Measurements from ENCODE around the gene RAB21.

GRCh38 chr12:71704920-71705319 is 49.7 kb upstream of the RAB21 start:
- TF ChIP-seq, protein P1, sequence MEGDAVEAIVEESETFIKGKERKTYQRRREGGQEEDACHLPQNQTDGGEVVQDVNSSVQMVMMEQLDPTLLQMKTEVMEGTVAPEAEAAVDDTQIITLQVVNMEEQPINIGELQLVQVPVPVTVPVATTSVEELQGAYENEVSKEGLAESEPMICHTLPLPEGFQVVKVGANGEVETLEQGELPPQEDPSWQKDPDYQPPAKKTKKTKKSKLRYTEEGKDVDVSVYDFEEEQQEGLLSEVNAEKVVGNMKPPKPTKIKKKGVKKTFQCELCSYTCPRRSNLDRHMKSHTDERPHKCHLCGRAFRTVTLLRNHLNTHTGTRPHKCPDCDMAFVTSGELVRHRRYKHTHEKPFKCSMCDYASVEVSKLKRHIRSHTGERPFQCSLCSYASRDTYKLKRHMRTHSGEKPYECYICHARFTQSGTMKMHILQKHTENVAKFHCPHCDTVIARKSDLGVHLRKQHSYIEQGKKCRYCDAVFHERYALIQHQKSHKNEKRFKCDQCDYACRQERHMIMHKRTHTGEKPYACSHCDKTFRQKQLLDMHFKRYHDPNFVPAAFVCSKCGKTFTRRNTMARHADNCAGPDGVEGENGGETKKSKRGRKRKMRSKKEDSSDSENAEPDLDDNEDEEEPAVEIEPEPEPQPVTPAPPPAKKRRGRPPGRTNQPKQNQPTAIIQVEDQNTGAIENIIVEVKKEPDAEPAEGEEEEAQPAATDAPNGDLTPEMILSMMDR (IDR thresholded peaks at IDR 0.05; ENCODE audit: borderline replicate concordance, extremely low read depth, low read length, poor library complexity, severe bottlenecking) = no peak
- no peak for TF ChIP-seq EZH2 (IDR thresholded peaks at IDR 0.05; ENCODE audit: borderline replicate concordance, low read depth, low read length, severe bottlenecking)
